ENCODE measurements around the gene DUS2. TPM values are rescaled to one million over a fixed set of nuclear protein-coding genes. Genes with fewer than 3 reads are reported as not detected.
A peak's percentile ranks its signal among the peaks of the same experiment; 100 is the strongest.

Gene DUS2
- total RNA-seq = 15.1 TPM

- Histone ChIP-seq H3K36me3 (ENCODE audit: control insufficient read depth in 3 of 3, insufficient read depth in 3 of 3, low read length in 3 of 3) (peaks cover 12 to 16% (median 13%) of the 10 kb centered on the region in 3 donors), H3K9me3 (ENCODE audit: control insufficient read depth in 3 of 3, low read length in 3 of 3) (no peaks in the 10 kb centered on the region), H3K27ac (ENCODE audit: low read depth, low read length) (peak within 1 kb of the TSS; percentile 86), H3K4me1 (ENCODE audit: control insufficient read depth in 3 of 3, insufficient read depth in 3 of 3, low read length in 3 of 3) (peaks cover 23 to 34% (median 30%) of the 10 kb centered on the region in 3 donors), H3K4me3 (ENCODE audit: low read length in 3 of 3) (peak within 1 kb of the TSS; percentile 98 to 100 (median 99)), H3K9ac (ENCODE audit: low read depth in 1 of 3, low read length in 3 of 3) (peak within 1 kb of the TSS; percentile 98 to 99 (median 99)), H3K27me3 (ENCODE audit: control insufficient read depth in 3 of 3, insufficient read depth in 3 of 3, low read length in 3 of 3) (no peaks in the 10 kb centered on the region)
Observed at GRCh38 chr16:68022728-68023537, at the start of gene DUS2, which contains the start of gene DDX28. DUS2 (plus strand) TSS chr16:68023284; CDS start chr16:68038024, 14,740 bp downstream. DDX28 (minus strand) TSS chr16:68023232; CDS start chr16:68023202, 30 bp downstream.

DNA sequence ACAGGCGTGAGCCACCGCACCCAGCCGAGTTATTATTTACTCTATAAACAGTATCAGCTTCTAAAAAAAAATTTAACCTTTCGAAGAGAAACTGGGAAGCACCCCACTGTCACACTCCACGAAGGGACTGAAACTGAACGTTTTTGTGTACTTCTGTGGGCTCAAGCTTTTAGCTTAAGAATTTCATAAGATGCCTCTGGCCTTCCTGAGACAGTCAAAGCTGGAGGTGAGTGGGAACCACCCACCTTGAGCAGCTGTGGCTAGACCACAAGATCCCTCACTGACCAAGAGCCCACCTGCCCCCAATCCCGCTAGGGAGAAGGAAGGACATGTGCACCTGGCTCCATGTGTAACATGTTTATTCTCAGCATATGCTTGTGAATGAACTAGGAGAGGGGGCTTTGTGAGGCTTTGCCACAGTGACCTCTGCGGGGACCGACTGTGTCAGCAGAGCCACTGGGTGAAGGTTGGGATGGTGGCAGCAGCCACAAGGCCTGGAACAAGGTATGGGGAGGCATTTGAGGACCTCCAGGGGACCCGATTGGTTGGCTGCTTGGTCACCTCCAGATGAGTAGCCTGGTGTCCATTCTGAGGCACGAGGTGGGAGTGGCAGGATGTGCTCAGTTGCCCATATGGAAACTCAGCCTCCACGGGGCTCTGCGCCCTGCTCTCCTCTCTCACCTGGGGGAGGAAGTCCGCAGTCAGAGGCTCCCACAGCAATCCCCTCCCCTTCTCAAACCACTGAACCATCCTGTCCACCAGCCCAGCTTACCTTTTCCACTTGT, 47.6 kb upstream of the DUS2 start:
- Histone ChIP-seq H3K4me1 (ENCODE audit: control insufficient read depth in 3 of 3, insufficient read depth in 3 of 3, low read length in 3 of 3) (peaks cover 0 to 3% (median 2%) of the 10 kb centered on the region in 3 donors), H3K9me3 (ENCODE audit: control insufficient read depth in 3 of 3, low read length in 3 of 3) (no peaks in the 10 kb centered on the region), H3K27me3 (ENCODE audit: control insufficient read depth in 3 of 3, insufficient read depth in 3 of 3, low read length in 3 of 3) (no peaks in the 10 kb centered on the region), H3K36me3 (ENCODE audit: control insufficient read depth in 3 of 3, insufficient read depth in 3 of 3, low read length in 3 of 3) (no peaks in the 10 kb centered on the region), H3K9ac (ENCODE audit: low read depth in 1 of 3, low read length in 3 of 3) (no peak overlapping the region), H3K27ac (ENCODE audit: low read depth, low read length) (no peak overlapping the region), H3K4me3 (ENCODE audit: low read length in 3 of 3) (no peak overlapping the region)

DNA sequence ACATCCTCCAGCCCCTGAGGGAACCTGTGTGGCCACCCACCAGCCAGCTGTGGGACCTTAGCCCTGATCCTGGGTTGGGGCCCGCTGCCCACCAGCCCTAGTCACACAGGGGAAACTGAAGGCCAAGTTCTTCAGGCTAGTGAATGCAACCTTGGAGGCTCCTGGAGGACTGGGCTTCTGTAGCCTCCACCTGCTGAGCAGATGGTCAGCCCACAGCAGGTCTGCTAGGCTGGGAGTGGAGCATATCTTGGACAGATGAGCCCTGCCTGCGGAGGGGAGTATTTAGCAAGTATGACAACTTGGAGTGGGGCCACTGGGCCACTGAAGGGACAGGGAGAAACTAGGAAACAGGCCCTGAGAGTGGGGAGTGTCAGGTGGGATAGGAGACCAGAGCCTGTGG, 46.9 kb upstream of the DUS2 start:
- Histone ChIP-seq H3K4me1 (ENCODE audit: control insufficient read depth in 3 of 3, insufficient read depth in 3 of 3, low read length in 3 of 3) (peaks cover 0 to 3% (median 2%) of the 10 kb centered on the region in 3 donors), H3K27me3 (ENCODE audit: control insufficient read depth in 3 of 3, insufficient read depth in 3 of 3, low read length in 3 of 3) (no peaks in the 10 kb centered on the region)

GRCh38 chr16:67977005-67977404, 46.1 kb upstream of the DUS2 start:
- Histone ChIP-seq H3K4me1 (ENCODE audit: control insufficient read depth in 3 of 3, insufficient read depth in 3 of 3, low read length in 3 of 3) (peaks cover 0 to 3% (median 2%) of the 10 kb centered on the region in 3 donors), H3K27ac (ENCODE audit: low read depth, low read length) (no peak overlapping the region), H3K27me3 (ENCODE audit: control insufficient read depth in 3 of 3, insufficient read depth in 3 of 3, low read length in 3 of 3) (no peaks in the 10 kb centered on the region), H3K9me3 (ENCODE audit: control insufficient read depth in 3 of 3, low read length in 3 of 3) (no peaks in the 10 kb centered on the region), H3K9ac (ENCODE audit: low read depth in 1 of 3, low read length in 3 of 3) (no peak overlapping the region), H3K36me3 (ENCODE audit: control insufficient read depth in 3 of 3, insufficient read depth in 3 of 3, low read length in 3 of 3) (no peaks in the 10 kb centered on the region), H3K4me3 (ENCODE audit: low read length in 3 of 3) (no peak overlapping the region)

More for the DNA sequence above, 46.9 kb upstream of the DUS2 start:
- no peaks in the 10 kb centered on the region for H3K9me3 ChIP-seq (ENCODE audit: control insufficient read depth in 3 of 3, low read length in 3 of 3)
- no peak overlapping the region for H3K4me3 ChIP-seq (ENCODE audit: low read length in 3 of 3)
- no peak overlapping the region for H3K27ac ChIP-seq (ENCODE audit: low read depth, low read length)
- peak overlapping the region in 1 of 3 donors; percentile 33 for H3K9ac ChIP-seq (ENCODE audit: low read depth in 1 of 3, low read length in 3 of 3)
- no peaks in the 10 kb centered on the region for H3K36me3 ChIP-seq (ENCODE audit: control insufficient read depth in 3 of 3, insufficient read depth in 3 of 3, low read length in 3 of 3)

DNA sequence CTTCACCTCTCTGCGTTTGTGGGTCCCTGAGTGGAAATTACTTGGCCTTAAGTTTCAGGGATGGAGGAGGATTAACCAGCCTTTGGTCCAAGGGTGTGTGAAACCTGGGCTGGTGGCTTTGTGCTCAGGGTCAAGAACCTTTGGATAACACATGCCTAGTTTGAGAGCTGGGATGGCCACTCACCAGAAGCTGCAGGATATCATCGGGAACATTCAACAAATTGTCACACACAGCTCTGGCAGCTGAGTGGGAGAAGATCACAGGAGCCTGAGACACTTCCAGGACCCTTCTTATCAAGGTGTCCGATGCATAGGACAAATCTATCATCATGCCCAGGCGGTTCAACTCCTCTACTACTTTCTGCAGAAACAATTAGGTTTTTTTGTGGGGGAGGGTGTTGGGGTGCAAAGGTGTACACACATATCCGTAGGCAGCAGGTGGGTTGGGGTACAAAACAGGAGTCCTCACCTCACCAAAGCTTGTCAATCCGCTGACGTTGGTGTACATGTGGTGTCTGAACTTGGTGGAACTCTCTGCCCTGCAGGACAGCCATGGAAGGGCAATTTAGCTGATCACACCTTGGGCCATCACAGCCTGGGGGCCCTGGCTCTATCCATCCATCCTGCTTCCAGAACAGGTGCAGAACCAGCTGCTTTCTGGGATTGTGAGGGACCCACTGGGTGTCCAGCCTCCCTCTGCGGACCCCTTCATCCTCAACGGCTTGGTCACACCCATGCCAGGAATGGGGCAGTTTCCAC, 45.4 kb upstream of the DUS2 start:
- Histone ChIP-seq H3K36me3 (ENCODE audit: control insufficient read depth in 3 of 3, insufficient read depth in 3 of 3, low read length in 3 of 3) (no peaks in the 10 kb centered on the region), H3K9me3 (ENCODE audit: control insufficient read depth in 3 of 3, low read length in 3 of 3) (no peaks in the 10 kb centered on the region), H3K4me1 (ENCODE audit: control insufficient read depth in 3 of 3, insufficient read depth in 3 of 3, low read length in 3 of 3) (peaks cover 0 to 3% (median 2%) of the 10 kb centered on the region in 3 donors), H3K27me3 (ENCODE audit: control insufficient read depth in 3 of 3, insufficient read depth in 3 of 3, low read length in 3 of 3) (no peaks in the 10 kb centered on the region), H3K4me3 (ENCODE audit: low read length in 3 of 3) (no peak overlapping the region), H3K9ac (ENCODE audit: low read depth in 1 of 3, low read length in 3 of 3) (no peak overlapping the region), H3K27ac (ENCODE audit: low read depth, low read length) (no peak overlapping the region)

- no peak within 1 kb of the TSS for H3K27ac ChIP-seq (ENCODE audit: low read depth, low read length)
- no peaks in the 10 kb centered on the region for H3K9me3 ChIP-seq (ENCODE audit: control insufficient read depth in 3 of 3, low read length in 3 of 3)
- no peak within 1 kb of the TSS for H3K4me3 ChIP-seq (ENCODE audit: low read length in 3 of 3)
- H3K4me1 ChIP-seq (ENCODE audit: control insufficient read depth in 3 of 3, insufficient read depth in 3 of 3, low read length in 3 of 3) = peaks cover 17 to 21% (median 18%) of the 10 kb centered on the region in 3 donors
- H3K36me3 ChIP-seq (ENCODE audit: control insufficient read depth in 3 of 3, insufficient read depth in 3 of 3, low read length in 3 of 3) = no peaks in the 10 kb centered on the region
- H3K9ac ChIP-seq (ENCODE audit: low read depth in 1 of 3, low read length in 3 of 3) = no peak within 1 kb of the TSS
- no peaks in the 10 kb centered on the region for H3K27me3 ChIP-seq (ENCODE audit: control insufficient read depth in 3 of 3, insufficient read depth in 3 of 3, low read length in 3 of 3)
Observed at GRCh38 chr16:67979955-67980678, 43.0 kb upstream of the DUS2 start, which contains the start of gene DPEP3. DPEP3 (minus strand) TSS chr16:67980499; CDS start chr16:67980380, 119 bp downstream.

- no peak overlapping the region for H3K27ac ChIP-seq (ENCODE audit: low read depth, low read length)
- H3K9ac ChIP-seq (ENCODE audit: low read depth in 1 of 3, low read length in 3 of 3) = no peak overlapping the region
- H3K4me1 ChIP-seq (ENCODE audit: control insufficient read depth in 3 of 3, insufficient read depth in 3 of 3, low read length in 3 of 3) = peaks cover 25 to 33% (median 30%) of the 10 kb centered on the region in 3 donors
- no peaks in the 10 kb centered on the region for H3K9me3 ChIP-seq (ENCODE audit: control insufficient read depth in 3 of 3, low read length in 3 of 3)
- H3K4me3 ChIP-seq (ENCODE audit: low read length in 3 of 3) = no peak overlapping the region
- no peaks in the 10 kb centered on the region for H3K27me3 ChIP-seq (ENCODE audit: control insufficient read depth in 3 of 3, insufficient read depth in 3 of 3, low read length in 3 of 3)
- no peaks in the 10 kb centered on the region for H3K36me3 ChIP-seq (ENCODE audit: control insufficient read depth in 3 of 3, insufficient read depth in 3 of 3, low read length in 3 of 3)
Observed at GRCh38 chr16:67982011-67982696, 40.9 kb upstream of the DUS2 start.

DNA sequence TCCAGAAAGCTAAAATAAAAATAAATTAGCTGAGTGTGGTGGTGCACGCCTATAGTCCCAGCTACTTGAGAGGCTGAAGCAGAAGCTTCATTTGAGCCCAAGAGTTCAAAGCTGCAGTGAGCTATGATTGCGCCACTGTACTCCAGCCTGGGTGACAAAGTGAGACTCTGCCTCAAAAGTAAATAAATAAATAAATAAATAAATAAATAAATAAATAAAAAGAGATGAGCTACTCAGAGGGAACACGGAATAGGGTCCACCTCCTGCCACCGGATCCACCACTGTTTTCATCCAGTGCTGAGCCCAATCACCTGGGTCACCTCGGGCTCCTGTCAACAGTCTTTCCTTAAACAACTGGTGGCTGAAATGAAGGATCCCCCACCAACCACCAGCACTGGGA, 36.1 kb upstream of the DUS2 start:
- Histone ChIP-seq H3K36me3 (ENCODE audit: control insufficient read depth in 3 of 3, insufficient read depth in 3 of 3, low read length in 3 of 3) (peaks cover 0 to 4% (median under 1%) of the 10 kb centered on the region in 3 donors), H3K9me3 (ENCODE audit: control insufficient read depth in 3 of 3, low read length in 3 of 3) (no peaks in the 10 kb centered on the region), H3K27me3 (ENCODE audit: control insufficient read depth in 3 of 3, insufficient read depth in 3 of 3, low read length in 3 of 3) (no peaks in the 10 kb centered on the region), H3K4me1 (ENCODE audit: control insufficient read depth in 3 of 3, insufficient read depth in 3 of 3, low read length in 3 of 3) (peaks cover 58 to 74% (median 66%) of the 10 kb centered on the region in 3 donors), H3K9ac (ENCODE audit: low read depth in 1 of 3, low read length in 3 of 3) (peak overlapping the region in 2 of 3 donors; percentile 78 to 90), H3K27ac (ENCODE audit: low read depth, low read length) (peak overlapping the region; percentile 97), H3K4me3 (ENCODE audit: low read length in 3 of 3) (peak overlapping the region in 2 of 3 donors; percentile 72 to 75)

Measured in skeletal muscle tissue (tissue), 4 donors.